HepG2 (cell line): ENCODE data around the gene LEF1. TPM values are rescaled to one million over a fixed set of nuclear protein-coding genes. Genes with fewer than 3 reads are reported as not detected.

ENCODE experiments used
- ATAC-seq: fragments of 200-7000 bp; cut with Tn5 transposase; 3 replicates; pipeline ENCODE4 v1.9.1; 2020; ENCODE audit warnings: mild to moderate bottlenecking, moderate library complexity
- BruUV-seq: library from RNA; stranded (reverse); fragments of 400-500 nt; replicated peaks from 2 replicates; lab custom pipeline; 2021; lab: Mats Ljungman, UMichigan
- CTCF ChIA-PET: fragments of 300-600 bp; formaldehyde crosslinking; extraction: SDS; loops from one replicate; lab custom pipeline; 2021; ENCODE audit warnings: low total read pairs, inconsistent platforms, low intra/inter-chr PET ratio; lab: Yijun Ruan, JAX
- POLR2A ChIA-PET: fragments of 350-600 bp; sonication (Branson Sonifier 250); formaldehyde crosslinking; loops from one replicate; lab custom pipeline; 2020; ENCODE audit warnings: antibody characterized with exemption, inconsistent platforms; lab: Yijun Ruan, JAX
- DNase-seq: peaks from one replicate; pipeline ENCODE4 v3.0.0-alpha.2; 2015; ENCODE audit warnings: low spot score
- FAIRE-seq: peaks from 3 replicates; lab custom pipeline; 2011; peaks lifted over from hg19 to GRCh38; lab: Jason Lieb, UNC
- H2AFZ ChIP-seq: one replicate; pipeline ENCODE4 v1.6.1; 2011; ENCODE audit warnings: low read length, inconsistent platforms
- H3K27ac ChIP-seq: fragments of 300-600 bp; 3 replicates; pipeline ENCODE4 v1.8.0; 2011; ENCODE audit warnings: mixed run types, mild to moderate bottlenecking, mixed read lengths, low read length, inconsistent platforms; ENCODE audit not compliant: insufficient read depth; ENCODE audit errors: extremely low read length
- H3K27me3 ChIP-seq, 2 experiments: fragments of 200-600 bp in 1 of 2; 2 replicates in 1 of 2; 3 replicates in 1 of 2; pipeline versions ENCODE4 v1.6.0 to v1.8.0; 2011; ENCODE audit warnings: low read length in 2 of 2, mild to moderate bottlenecking in 2 of 2, moderate library complexity in 2 of 2, inconsistent platforms in 1 of 2; ENCODE audit not compliant: insufficient read depth in 2 of 2, control insufficient read depth in 1 of 2
- H3K36me3 ChIP-seq, 2 experiments: fragments of 200-600 bp in 1 of 2; replicated peaks in 1 of 2; 2 replicates in 1 of 2; 3 replicates in 1 of 2; pipeline versions ENCODE4 v1.5.1 to v1.8.0; 2011; ENCODE audit warnings: low read length in 2 of 2, inconsistent platforms in 1 of 2; ENCODE audit not compliant: insufficient read depth in 2 of 2, control insufficient read depth in 1 of 2
- H3K4me1 ChIP-seq: 2 replicates; pipeline ENCODE4 v1.5.1; 2012; ENCODE audit warnings: low read length, inconsistent platforms; ENCODE audit not compliant: insufficient read depth
- H3K4me2 ChIP-seq: 2 replicates; pipeline ENCODE4 v1.6.0; 2011; ENCODE audit warnings: low read depth, low read length, inconsistent platforms
- H3K4me3 ChIP-seq, 3 experiments: fragments of 200-600 bp in 1 of 3; sonication (generic), shearing (Covaris generic) in 1 of 3; replicated peaks in 1 of 3; 2 replicates each; pipeline ENCODE4 v1.5.1; 2011 to 2016; ENCODE audit warnings: low read length in 3 of 3, inconsistent platforms in 2 of 3, low read depth in 2 of 3, mild to moderate bottlenecking in 2 of 3, control low read depth in 1 of 3, mixed read lengths in 1 of 3; ENCODE audit not compliant: insufficient read depth in 1 of 3
- H3K79me2 ChIP-seq: one replicate; pipeline ENCODE4 v1.6.1; 2011; ENCODE audit warnings: low read length, inconsistent platforms; ENCODE audit not compliant: insufficient read depth
- H3K9ac ChIP-seq: 2 replicates; pipeline ENCODE4 v1.6.0; 2011; ENCODE audit warnings: mild to moderate bottlenecking, low read depth, low read length, inconsistent platforms; ENCODE audit not compliant: insufficient read depth
- H3K9me3 ChIP-seq: 2 replicates; pipeline ENCODE4 v1.5.1; 2012; ENCODE audit warnings: mild to moderate bottlenecking, low read length
- H4K20me1 ChIP-seq: 2 replicates; pipeline ENCODE4 v1.6.0; 2011; ENCODE audit warnings: inconsistent platforms, mild to moderate bottlenecking, low read length, moderate library complexity; ENCODE audit not compliant: insufficient read depth
- AKAP8 ChIP-seq: sonication (generic); formaldehyde crosslinking; IDR thresholded peaks from 2 replicates; pipeline ENCODE4 v1.5.1; 2020; ENCODE audit warnings: mild to moderate bottlenecking, missing genetic modification reagents
- ARID5B ChIP-seq: IDR thresholded peaks from 2 replicates; pipeline ENCODE4 v1.4.0; 2020; ENCODE audit warnings: mild to moderate bottlenecking, missing genetic modification reagents
- ATF7 ChIP-seq, 2 experiments: fragments of 450-650 bp in 1 of 2; sonication (generic) in 1 of 2; formaldehyde crosslinking in 1 of 2; IDR thresholded peaks; 2 replicates each; pipeline versions ENCODE4 v1.4.0 to v1.6.1; 2016 to 2020; ENCODE audit warnings: antibody characterized with exemption in 1 of 2, mild to moderate bottlenecking in 1 of 2, missing genetic modification reagents in 1 of 2
- CTCF ChIP-seq: sonication (generic); formaldehyde crosslinking; IDR thresholded peaks from 2 replicates; pipeline ENCODE4 v1.5.0; 2020; ENCODE audit warnings: mild to moderate bottlenecking, missing genetic modification reagents, moderate library complexity
- EHMT2 ChIP-seq: fragments of 200-600 bp; sonication (generic); IDR thresholded peaks from 2 replicates; pipeline ENCODE4 v1.7.0; 2017; ENCODE audit warnings: antibody characterized with exemption, low read depth, low read length, borderline replicate concordance
- FOXP4 ChIP-seq: sonication (generic); formaldehyde crosslinking; IDR thresholded peaks from 2 replicates; pipeline ENCODE4 v1.4.0; 2020; ENCODE audit warnings: missing genetic modification reagents
- HHEX ChIP-seq: IDR thresholded peaks from 2 replicates; pipeline ENCODE4 v1.6.1; 2016; ENCODE audit warnings: control low read depth
- KLF12 ChIP-seq: sonication (generic); formaldehyde crosslinking; IDR thresholded peaks from 2 replicates; pipeline ENCODE4 v1.4.0; 2020; ENCODE audit warnings: missing genetic modification reagents, borderline replicate concordance
- NR3C1 ChIP-seq: sonication (generic); formaldehyde crosslinking; IDR thresholded peaks from 2 replicates; pipeline ENCODE4 v1.4.0; 2020; ENCODE audit warnings: missing genetic modification reagents
- POLR2G ChIP-seq: fragments of 200-400 bp; formaldehyde crosslinking; IDR thresholded peaks from 2 replicates; pipeline ENCODE4 v1.6.1; 2018; ENCODE audit warnings: mild to moderate bottlenecking, low read depth, low read length, moderate library complexity
- SALL1 ChIP-seq: sonication (generic); formaldehyde crosslinking; IDR thresholded peaks from 2 replicates; pipeline ENCODE4 v1.8.0; 2022; ENCODE audit warnings: mild to moderate bottlenecking, missing genetic modification reagents
- SYNCRIP ChIP-seq: fragments of 200-400 bp; formaldehyde crosslinking; IDR thresholded peaks from 2 replicates; pipeline ENCODE4 v1.6.1; 2018; ENCODE audit warnings: mild to moderate bottlenecking, low read depth, low read length; ENCODE audit not compliant: insufficient read depth
- WIZ ChIP-seq: sonication (generic); formaldehyde crosslinking; IDR thresholded peaks from 2 replicates; pipeline ENCODE4 v1.5.1; 2020; ENCODE audit warnings: mild to moderate bottlenecking, missing genetic modification reagents
- ZFX ChIP-seq: sonication (generic); formaldehyde crosslinking; IDR thresholded peaks from 2 replicates; pipeline ENCODE4 v1.4.0; 2020; ENCODE audit warnings: mild to moderate bottlenecking, low read depth, missing genetic modification reagents, moderate library complexity
- ZNF883 ChIP-seq: sonication (generic); formaldehyde crosslinking; IDR thresholded peaks from 2 replicates; pipeline ENCODE4 v1.5.1; 2020; ENCODE audit warnings: mild to moderate bottlenecking, missing genetic modification reagents; ENCODE audit errors: not compliant biosample characterization
- WGBS: methylation state at CpG from one replicate; pipeline ENCODE4 v1.1.6; 2017; ENCODE audit warnings: low lambda C conversion rate; 5-methylcytosine and 5-hydroxymethylcytosine counted together
- in situ Hi-C: cut with HindIII; loops from 2 replicates; pipeline ENCODE4 v1.10.0; 2017; ENCODE audit warnings: low pct_unique_long_range_greater_than_20kb; ENCODE audit not compliant: extremely low pct_ligation_motif_present
- intact Hi-C: fragments of 100-400 bp; cut with micrococcal nuclease; formaldehyde crosslinking; loops from one replicate; pipeline ENCODE4 v1.10.0; 2022; ENCODE audit not compliant: unreplicated experiment
- polyA plus RNA-seq, 8 experiments: library from polyadenylated mRNA; depleted of rRNA in 3 of 8; stranded (reverse) in 7 of 8; unstranded in 1 of 8; fragments of >200 nt; fragmentation: Illumina TruSeq in 4 of 8; extraction: Trizol in 4 of 8; gene quantifications; 2 replicates each; pipeline versions ENCODE4 v1.2.1 to v1.2.3, GENCODE V29; 2011 to 2016; ENCODE audit warnings: low read depth in 4 of 8, missing spikeins in 1 of 8, mixed read lengths in 1 of 8; ENCODE audit not compliant: insufficient read depth in 1 of 8
- total RNA-seq, 5 experiments: library from RNA; depleted of rRNA; stranded (reverse); fragments of >200 nt; fragmentation: Illumina TruSeq; extraction: Trizol; gene quantifications; 2 replicates each; pipeline ENCODE4 v1.2.3, GENCODE V29; 2016; ENCODE audit warnings: low read depth in 1 of 5
- TF ChIP-seq, protein P1 (sequence below): IDR thresholded peaks from 2 replicates; pipeline ENCODE4 v1.6.1; 2016; ENCODE audit warnings: mild to moderate bottlenecking, missing biosample characterization, missing genetic modification reagents

Gene LEF1
- total and polyA plus RNA-seq, 2 of the 13 experiments (the other 11 are each of a cell fraction or from before 2014, with no cell fraction given), result 0.22 to 0.29 TPM

- Histone ChIP-seq H3K9ac (no peak overlapping the region), H3K4me3 (no peak overlapping the region), H3K27ac (no peak overlapping the region), H3K27me3 (peaks cover 8 to 46% of the 10 kb centered on the region in 2 experiments; a peak in 4 of 5 replicates), H3K4me2 (no peak overlapping the region), H3K79me2 (no peaks in the 10 kb centered on the region), H3K36me3 (no peaks in the 10 kb centered on the region), H3K9me3 (no peaks in the 10 kb centered on the region), H4K20me1 (no peaks in the 10 kb centered on the region), H3K4me1 (peaks cover 18% of the 10 kb centered on the region), H2AFZ (no peak overlapping the region)
- 65% methylated on average over 40 of the region's 52 CpGs for WGBS
- intact Hi-C loops (no loop called here), in situ Hi-C loops (no loop called here)
- no TSS peak for BruUV-seq
- ChIA-PET POLR2A (no interaction called here), CTCF (no interaction called here)
- DNase-seq (no peak), FAIRE-seq (no peak), ATAC-seq (no peak)
- no peak for TF ChIP-seq ARID5B (CRISPR knock-in tag)
- no peak for TF ChIP-seq EHMT2
- TF ChIP-seq CTCF (CRISPR knock-in tag), result no peak
- TF ChIP-seq SALL1 (CRISPR knock-in tag), result no peak
- TF ChIP-seq ZNF883 (CRISPR knock-in tag), result no peak
- TF ChIP-seq, protein P1, sequence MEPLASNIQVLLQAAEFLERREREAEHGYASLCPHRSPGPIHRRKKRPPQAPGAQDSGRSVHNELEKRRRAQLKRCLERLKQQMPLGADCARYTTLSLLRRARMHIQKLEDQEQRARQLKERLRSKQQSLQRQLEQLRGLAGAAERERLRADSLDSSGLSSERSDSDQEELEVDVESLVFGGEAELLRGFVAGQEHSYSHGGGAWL, result no peak
- TF ChIP-seq POLR2G, result no peak
- TF ChIP-seq SYNCRIP, result no peak
- no peak for TF ChIP-seq HHEX (CRISPR knock-in tag)
- no peak for TF ChIP-seq ATF7 (IDR thresholded peaks at IDR 0.05)
- no peak for TF ChIP-seq ATF7 (CRISPR knock-in tag; IDR thresholded peaks at IDR 0.05)
- TF ChIP-seq ZFX (CRISPR knock-in tag), result no peak
- no peak for TF ChIP-seq NR3C1 (CRISPR knock-in tag)
- no peak for TF ChIP-seq FOXP4 (CRISPR knock-in tag)
- no peak for TF ChIP-seq WIZ (CRISPR knock-in tag)
- TF ChIP-seq AKAP8 (CRISPR knock-in tag), result no peak
- TF ChIP-seq KLF12 (CRISPR knock-in tag), result no peak
Observed at GRCh38 chr4:108171339-108172230, 2.9 kb upstream of the LEF1 start.
